PFSK-1 (cell line): ENCODE results near the gene NME7.

Experiments used
- POLR2AphosphoS5 ChIP-seq: IDR thresholded peaks from 2 replicates; pipeline ENCODE4 v1.6.1; 2012; ENCODE audit warnings: low read depth, mild to moderate bottlenecking, control low read depth, low read length, moderate library complexity
- SIN3A ChIP-seq: IDR thresholded peaks from 2 replicates; pipeline ENCODE4 v1.6.1; 2012; ENCODE audit warnings: mild to moderate bottlenecking, low read length, moderate library complexity, borderline replicate concordance; ENCODE audit not compliant: insufficient read depth
- TAF1 ChIP-seq: IDR thresholded peaks from 2 replicates; pipeline ENCODE4 v1.6.1; 2012; ENCODE audit warnings: low read length, control low read depth, borderline replicate concordance; ENCODE audit not compliant: insufficient read depth
- TF ChIP-seq, protein P1 (sequence below), 2 experiments: IDR thresholded peaks; 2 replicates each; pipeline versions ENCODE4 v1.6.1 to v1.8.0; 2011 to 2012; ENCODE audit warnings: low read depth in 2 of 2, low read length in 2 of 2, control low read depth in 1 of 2, inconsistent platforms in 1 of 2, mild to moderate bottlenecking in 1 of 2, moderate library complexity in 1 of 2; ENCODE audit not compliant: insufficient read depth in 1 of 2

GRCh38 chr1:169163059-169163458 is 204.5 kb downstream of the NME7 start:
- TF ChIP-seq, protein P1, sequence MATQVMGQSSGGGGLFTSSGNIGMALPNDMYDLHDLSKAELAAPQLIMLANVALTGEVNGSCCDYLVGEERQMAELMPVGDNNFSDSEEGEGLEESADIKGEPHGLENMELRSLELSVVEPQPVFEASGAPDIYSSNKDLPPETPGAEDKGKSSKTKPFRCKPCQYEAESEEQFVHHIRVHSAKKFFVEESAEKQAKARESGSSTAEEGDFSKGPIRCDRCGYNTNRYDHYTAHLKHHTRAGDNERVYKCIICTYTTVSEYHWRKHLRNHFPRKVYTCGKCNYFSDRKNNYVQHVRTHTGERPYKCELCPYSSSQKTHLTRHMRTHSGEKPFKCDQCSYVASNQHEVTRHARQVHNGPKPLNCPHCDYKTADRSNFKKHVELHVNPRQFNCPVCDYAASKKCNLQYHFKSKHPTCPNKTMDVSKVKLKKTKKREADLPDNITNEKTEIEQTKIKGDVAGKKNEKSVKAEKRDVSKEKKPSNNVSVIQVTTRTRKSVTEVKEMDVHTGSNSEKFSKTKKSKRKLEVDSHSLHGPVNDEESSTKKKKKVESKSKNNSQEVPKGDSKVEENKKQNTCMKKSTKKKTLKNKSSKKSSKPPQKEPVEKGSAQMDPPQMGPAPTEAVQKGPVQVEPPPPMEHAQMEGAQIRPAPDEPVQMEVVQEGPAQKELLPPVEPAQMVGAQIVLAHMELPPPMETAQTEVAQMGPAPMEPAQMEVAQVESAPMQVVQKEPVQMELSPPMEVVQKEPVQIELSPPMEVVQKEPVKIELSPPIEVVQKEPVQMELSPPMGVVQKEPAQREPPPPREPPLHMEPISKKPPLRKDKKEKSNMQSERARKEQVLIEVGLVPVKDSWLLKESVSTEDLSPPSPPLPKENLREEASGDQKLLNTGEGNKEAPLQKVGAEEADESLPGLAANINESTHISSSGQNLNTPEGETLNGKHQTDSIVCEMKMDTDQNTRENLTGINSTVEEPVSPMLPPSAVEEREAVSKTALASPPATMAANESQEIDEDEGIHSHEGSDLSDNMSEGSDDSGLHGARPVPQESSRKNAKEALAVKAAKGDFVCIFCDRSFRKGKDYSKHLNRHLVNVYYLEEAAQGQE (IDR thresholded peaks at IDR 0.05; ENCODE audit: insufficient read depth in 1 of 2, low read depth in 2 of 2, low read length in 2 of 2): no peak
- no peak for TF ChIP-seq SIN3A
- TF ChIP-seq TAF1: no peak
- no peak for TF ChIP-seq POLR2AphosphoS5
